OCI-LY7 (cell line): Measurements from ENCODE around the gene TGM2.

ENCODE experiments used
- CTCF ChIP-seq: fragments of 200-600 bp; sonication (generic); conservative IDR thresholded peaks from 2 replicates; pipeline ENCODE4 v1.5.1; 2014; ENCODE audit warnings: mild to moderate bottlenecking, antibody characterized with exemption, low read length, moderate library complexity, mixed read lengths
- EZH2phosphoT487 ChIP-seq: fragments of 200-600 bp; sonication (generic); IDR thresholded peaks from 2 replicates; pipeline ENCODE4 v1.6.1; 2018; ENCODE audit warnings: low read depth, borderline replicate concordance, mild to moderate bottlenecking, mixed run types, antibody characterized with exemption, low read length, moderate library complexity, mixed read lengths

- TF ChIP-seq CTCF (no peak), EZH2phosphoT487 (no peak)
Measured at GRCh38 chr20:38132156-38132909, 32.7 kb downstream of the TGM2 start.
